ENCODE data around the gene PARVB.

DNA sequence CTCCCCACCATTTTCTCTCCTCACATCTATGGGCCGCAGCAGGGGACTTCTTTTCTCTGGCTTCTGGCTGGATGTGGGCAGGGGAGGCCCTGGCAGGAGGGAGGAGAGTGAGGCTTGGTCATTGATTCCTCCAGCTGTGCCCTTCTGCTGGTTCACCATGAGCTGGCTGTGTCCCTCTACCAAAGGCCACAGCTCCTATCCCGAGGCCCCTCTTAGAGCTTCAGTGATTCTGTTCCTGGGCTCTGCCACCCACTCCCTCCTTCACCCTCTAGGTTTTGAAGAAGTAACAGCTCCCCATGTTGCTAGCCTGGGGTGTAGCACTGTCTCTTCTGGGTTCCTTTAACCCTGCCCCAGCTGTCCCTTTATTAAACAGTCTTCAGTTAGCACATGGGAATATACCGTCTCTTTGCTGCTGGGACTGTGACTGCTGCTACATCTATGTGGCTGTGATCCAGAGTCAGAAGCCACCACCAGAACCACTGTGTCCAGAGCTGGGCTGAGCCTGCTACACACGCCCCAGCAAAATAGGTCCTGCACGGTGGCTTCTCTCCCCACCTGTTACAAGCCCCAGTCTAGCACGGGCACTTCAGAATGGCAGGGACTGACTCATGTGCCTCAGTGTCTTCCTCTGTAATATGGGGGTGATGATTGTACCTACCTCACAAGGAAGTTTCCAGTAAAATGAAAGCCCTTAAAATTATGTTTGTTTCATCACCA lies 156.0 kb downstream of the PARVB start:
- TF ChIP-seq EZH2 (IDR thresholded peaks at IDR 0.05; ENCODE audit: borderline replicate concordance, low read depth, low read length, severe bottlenecking): no peak
- TF ChIP-seq, protein P1, sequence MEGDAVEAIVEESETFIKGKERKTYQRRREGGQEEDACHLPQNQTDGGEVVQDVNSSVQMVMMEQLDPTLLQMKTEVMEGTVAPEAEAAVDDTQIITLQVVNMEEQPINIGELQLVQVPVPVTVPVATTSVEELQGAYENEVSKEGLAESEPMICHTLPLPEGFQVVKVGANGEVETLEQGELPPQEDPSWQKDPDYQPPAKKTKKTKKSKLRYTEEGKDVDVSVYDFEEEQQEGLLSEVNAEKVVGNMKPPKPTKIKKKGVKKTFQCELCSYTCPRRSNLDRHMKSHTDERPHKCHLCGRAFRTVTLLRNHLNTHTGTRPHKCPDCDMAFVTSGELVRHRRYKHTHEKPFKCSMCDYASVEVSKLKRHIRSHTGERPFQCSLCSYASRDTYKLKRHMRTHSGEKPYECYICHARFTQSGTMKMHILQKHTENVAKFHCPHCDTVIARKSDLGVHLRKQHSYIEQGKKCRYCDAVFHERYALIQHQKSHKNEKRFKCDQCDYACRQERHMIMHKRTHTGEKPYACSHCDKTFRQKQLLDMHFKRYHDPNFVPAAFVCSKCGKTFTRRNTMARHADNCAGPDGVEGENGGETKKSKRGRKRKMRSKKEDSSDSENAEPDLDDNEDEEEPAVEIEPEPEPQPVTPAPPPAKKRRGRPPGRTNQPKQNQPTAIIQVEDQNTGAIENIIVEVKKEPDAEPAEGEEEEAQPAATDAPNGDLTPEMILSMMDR (IDR thresholded peaks at IDR 0.05; ENCODE audit: extremely low read depth in 1 of 2, insufficient read depth in 1 of 2, low read depth in 1 of 2, low read length in 2 of 2): no peak
- TF ChIP-seq POLR2A (IDR thresholded peaks at IDR 0.05; ENCODE audit: low read depth, low read length): no peak

Measured in endothelial cell of umbilical vein (primary cell).